GM19035 (cell line): ENCODE data around the gene PGPEP1.
"Not testable (repeated sequence)": the region's sequence is repeated elsewhere in the genome, so short reads cannot be mapped to it uniquely, and the experiment has no call there.

Experiments
- ATAC-seq: cut with Tn5 transposase; IDR thresholded peaks from one replicate; pipeline ENCODE4 v1.9.1; 2021; ENCODE audit not compliant: unreplicated experiment

Gene PGPEP1

GRCh38 chr19:18363787-18364186 is 23.4 kb downstream of the PGPEP1 start:
- ATAC-seq = no peak

DNA sequence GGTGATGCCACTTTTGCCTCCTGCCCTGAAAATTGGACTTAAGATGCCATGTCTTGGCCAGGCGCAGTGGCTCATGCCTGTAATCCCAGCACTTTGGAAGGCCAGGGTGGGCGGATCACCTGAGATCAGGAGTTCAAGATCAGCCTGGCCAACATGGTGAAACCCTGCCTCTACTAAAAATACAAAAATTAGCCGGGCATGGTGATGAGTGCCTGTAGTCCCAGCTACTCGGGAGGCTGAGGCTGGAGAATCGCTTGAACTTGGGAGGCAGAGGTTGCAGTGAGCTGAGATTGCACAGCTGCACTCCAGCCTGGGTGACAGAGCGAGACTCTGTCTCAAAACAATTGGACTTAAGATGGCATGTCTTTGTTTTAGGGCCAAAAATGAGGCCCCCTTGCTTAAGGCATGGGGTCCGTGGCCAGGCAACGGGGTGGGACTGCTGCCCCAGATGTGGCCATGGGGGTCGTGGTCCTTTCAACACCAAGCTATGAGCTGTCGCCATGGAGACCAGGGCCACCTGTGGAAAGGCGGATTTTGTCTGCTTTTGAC is 24.0 kb downstream of the PGPEP1 start:
- ATAC-seq = not testable (repeated sequence)

GRCh38 chr19:18364826-18365528 is 24.6 kb downstream of the PGPEP1 start:
- no peak for ATAC-seq

DNA sequence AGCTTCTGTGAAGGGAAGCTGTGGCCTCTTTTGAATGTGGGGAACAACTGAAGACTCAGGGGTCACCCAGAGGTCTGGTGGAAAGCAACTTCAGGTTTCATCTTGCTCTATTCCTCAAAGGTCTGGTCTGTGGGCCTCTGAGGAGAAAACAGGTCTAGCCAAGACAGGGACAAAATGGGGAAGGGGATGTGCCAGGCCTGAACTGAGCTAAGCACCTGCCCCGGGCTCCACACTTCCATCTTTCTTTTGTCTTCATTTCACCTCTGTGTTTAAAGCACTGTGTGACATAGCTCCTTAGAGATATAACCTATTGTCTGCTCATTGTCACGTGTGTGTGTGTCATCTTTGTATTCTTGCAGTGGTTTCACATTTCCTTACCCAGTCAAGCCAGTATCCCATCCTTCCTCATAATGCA is 25.6 kb downstream of the PGPEP1 start:
- ATAC-seq = no peak

GRCh38 chr19:18368504-18369222 is 28.3 kb downstream of the PGPEP1 start:
- no peak for ATAC-seq

DNA sequence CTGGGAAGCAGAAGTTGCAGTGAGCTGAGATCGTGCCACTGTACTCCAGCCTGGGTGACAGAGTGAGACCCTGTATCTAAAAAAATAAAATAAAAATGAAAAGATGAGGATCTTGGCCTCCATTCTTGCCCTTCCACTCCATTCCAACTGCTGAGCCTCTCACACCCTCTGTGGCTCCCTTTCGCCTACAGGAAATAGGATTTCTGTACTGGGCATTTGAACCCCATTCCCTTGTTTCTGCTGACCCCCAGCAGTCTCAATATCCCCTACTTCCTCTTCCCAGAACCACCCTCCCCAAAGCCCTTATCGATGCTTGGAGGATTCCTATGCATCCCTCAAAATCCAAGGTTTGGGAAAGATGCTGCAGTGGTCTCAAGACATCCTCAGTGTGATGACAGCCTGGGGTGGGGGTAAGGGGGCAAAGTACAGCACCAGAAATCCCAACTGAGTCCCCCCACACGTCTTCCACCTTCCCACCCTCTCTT is 33.1 kb downstream of the PGPEP1 start:
- no peak for ATAC-seq

GRCh38 chr19:18373892-18374629 is 33.7 kb downstream of the PGPEP1 start:
- ATAC-seq = peak; percentile 85

- ATAC-seq = no peak
These were observed 36.6 kb downstream of the PGPEP1 start for GRCh38 chr19:18377026-18377425.

GRCh38 chr19:18379803-18380747 is 39.7 kb downstream of the PGPEP1 start:
- no peak for ATAC-seq

- ATAC-seq = no peak
These were observed 40.4 kb downstream of the PGPEP1 start for GRCh38 chr19:18380843-18381242.

GRCh38 chr19:18383622-18384021 is 43.2 kb downstream of the PGPEP1 start:
- ATAC-seq = not testable (repeated sequence)

GRCh38 chr19:18384775-18385174 is 44.4 kb downstream of the PGPEP1 start:
- no peak for ATAC-seq

DNA sequence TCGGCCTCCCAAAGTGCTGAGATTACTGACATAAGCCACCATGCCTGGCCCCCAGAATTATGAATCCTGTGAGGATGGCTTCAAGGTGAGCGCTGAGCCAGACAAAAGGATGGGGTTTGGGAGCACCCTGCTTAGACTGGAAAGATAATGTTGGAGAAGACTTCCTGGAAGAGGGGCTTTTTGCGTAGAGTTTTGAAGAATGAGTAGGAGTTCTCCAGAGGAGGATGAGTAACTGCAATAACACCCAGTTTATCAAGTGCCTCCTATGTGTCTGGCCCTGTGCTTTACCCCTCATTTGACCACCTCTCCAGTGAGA is 44.9 kb downstream of the PGPEP1 start:
- ATAC-seq = no peak

DNA sequence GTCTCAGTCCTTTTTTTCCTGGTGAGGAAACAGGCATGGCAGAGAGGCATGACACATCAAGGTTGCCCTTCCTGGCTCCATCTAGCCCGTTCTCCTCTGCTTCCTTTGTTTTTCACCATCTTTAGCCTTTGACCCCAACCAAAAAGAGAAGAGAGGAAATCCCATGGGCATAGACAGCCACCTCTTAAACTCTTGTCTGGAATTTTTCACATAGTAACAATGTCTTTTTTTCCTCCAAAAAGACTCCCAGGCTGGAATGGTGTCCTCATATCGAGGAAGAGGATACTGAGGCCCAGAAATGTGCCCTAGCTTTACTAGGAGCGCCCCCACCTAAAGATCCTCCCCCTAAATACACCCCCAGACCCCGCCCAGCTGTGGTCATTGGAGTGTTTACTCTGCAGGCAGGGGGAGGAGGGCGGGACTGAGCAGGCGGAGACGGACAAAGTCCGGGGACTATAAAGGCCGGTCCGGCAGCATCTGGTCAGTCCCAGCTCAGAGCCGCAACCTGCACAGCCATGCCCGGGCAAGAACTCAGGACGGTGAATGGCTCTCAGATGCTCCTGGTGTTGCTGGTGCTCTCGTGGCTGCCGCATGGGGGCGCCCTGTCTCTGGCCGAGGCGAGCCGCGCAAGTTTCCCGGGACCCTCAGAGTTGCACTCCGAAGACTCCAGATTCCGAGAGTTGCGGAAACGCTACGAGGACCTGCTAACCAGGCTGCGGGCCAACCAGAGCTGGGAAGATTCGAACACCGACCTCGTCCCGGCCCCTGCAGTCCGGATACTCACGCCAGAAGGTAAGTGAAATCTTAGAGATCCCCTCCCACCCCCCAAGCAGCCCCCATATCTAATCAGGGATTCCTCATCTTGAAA is 45.5 kb downstream of the PGPEP1 start, which contains the start of gene GDF15:
Gene GDF15, plus strand, starts transcription at position 484 of the 868 bp plus-strand sequence. Its CDS starts 32 bp downstream, at position 516.
- ATAC-seq = no peak

DNA sequence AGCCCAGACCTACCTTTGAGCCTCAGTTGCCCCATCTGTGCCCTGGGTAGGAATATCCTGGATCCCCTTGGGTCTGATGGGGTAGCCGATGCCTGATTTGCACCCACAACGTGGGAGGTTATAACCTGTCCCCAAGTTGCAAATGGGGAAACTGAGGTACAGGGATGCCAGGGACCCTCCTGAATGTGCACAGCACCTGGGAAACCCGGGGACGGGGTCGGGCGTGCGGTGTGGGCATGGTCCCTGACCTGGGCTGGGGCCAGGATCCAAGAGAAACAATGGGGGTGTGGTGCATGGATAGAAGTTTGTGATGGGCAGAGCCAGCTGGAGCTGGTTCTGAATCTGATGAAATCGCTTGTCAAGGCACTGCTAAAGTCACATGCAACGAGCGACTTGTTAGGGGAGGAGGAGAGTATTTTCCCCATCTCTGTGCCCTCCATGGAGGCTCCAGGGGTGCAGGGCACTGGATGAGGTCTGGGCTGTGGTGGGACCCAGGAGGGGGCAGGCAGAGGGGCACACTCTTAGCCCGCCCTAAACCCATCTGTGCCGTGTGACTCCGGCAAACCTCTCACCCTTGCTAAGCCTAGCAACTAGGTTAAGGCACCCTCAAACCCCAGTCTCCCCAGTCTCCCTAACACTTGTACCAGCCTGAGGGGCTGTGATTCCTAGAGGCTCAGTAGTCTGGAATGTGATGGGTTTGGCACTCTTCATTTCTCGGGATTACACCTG is 46.3 kb downstream of the PGPEP1 start:
- no peak for ATAC-seq

GRCh38 chr19:18388100-18388959 is 47.9 kb downstream of the PGPEP1 start:
- peak; percentile 74 for ATAC-seq

DNA sequence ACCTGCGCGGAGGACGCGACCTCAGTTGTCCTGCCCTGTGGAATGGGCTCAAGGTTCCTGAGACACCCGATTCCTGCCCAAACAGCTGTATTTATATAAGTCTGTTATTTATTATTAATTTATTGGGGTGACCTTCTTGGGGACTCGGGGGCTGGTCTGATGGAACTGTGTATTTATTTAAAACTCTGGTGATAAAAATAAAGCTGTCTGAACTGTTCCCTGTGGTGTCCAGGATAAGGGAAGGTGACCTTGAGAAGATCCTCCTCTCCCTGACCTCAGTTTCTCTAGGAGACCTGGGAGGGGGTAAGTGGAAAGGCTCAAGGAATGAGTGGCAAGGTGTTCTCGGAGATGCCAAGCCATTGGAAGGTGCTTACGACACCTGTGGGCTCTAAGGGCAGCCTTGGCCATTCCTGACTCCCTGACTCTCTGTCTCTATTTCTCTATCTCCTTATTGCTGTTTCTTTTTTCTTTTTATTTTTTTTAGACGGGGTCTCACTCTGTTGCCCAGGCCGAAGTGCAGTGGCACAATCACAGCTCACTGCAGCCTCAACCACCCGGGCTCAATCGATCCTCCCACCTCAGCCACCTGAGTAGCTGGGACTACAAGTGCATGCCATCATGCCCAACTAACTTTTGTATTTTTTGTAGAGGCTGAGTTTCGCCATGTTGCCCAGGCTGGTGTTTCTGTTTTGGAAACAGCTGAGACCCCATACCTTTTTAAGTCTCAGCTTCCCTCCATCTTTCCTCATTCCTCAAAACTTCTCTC is 48.7 kb downstream of the PGPEP1 start:
- no peak for ATAC-seq
